GM18505 (cell line): ENCODE measurements around the gene SMIM12.
A peak's percentile ranks its signal among the peaks of the same experiment; 100 is the strongest.

Experiments
- ATAC-seq: cut with Tn5 transposase; IDR thresholded peaks from one replicate; pipeline ENCODE4 v1.9.1; 2021; ENCODE audit not compliant: unreplicated experiment
- POLR2A ChIP-seq: IDR thresholded peaks from 4 replicates; pipeline ENCODE4 v1.6.1; 2011; ENCODE audit warnings: borderline replicate concordance; ENCODE audit not compliant: insufficient read depth, insufficient read length; ENCODE audit errors: extremely low read depth

Gene SMIM12

DNA sequence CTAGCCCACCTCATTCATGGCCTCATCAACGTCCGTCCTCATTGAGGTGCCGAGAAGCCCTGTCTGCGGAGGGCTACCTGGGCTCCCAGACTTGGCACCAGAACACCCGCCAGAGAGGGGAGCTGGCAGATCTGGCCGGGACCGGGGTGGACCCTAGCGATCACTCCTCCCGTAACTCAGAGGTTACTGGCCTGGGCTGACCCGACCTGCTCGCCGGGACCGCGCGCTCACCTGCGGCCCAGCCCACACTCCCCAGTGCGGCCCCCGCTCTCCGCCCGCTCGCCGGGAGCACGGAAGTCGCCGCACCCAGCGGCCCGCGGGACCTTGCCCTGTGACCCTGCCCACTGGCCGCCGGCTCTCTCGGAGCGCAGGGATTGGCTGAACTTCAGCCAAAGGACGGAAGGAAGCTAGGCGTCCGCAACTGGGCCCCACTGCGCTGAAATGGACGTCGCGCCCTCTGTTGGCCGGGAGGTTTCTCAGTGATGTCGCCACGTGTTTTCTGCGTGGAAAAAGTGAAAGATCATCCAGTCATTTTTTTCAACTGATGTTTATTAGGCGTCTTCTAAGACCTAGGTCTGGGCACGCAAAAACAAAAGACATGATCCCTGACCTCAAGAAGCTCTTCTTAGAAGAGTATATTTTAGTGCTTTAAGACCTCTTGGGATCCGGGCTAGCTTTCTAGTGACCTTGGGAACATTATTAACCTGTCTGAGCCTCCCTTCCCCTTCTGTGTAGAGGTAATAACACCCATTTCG is at the start of gene SMIM12:
SMIM12 (minus strand) TSS at position 304 of the 755 bp plus-strand sequence. CDS start 3,772 bp downstream, outside the sequence.
- ATAC-seq, result peak; percentile 89
- peak; percentile 98 for TF ChIP-seq POLR2A

- TF ChIP-seq POLR2A, result no peak
- ATAC-seq, result no peak
Observed at GRCh38 chr1:34908369-34908768, 48.8 kb upstream of the SMIM12 start.

- no peak for TF ChIP-seq POLR2A
- ATAC-seq, result no peak
Observed at GRCh38 chr1:34907487-34908090, 48.0 kb upstream of the SMIM12 start.

DNA sequence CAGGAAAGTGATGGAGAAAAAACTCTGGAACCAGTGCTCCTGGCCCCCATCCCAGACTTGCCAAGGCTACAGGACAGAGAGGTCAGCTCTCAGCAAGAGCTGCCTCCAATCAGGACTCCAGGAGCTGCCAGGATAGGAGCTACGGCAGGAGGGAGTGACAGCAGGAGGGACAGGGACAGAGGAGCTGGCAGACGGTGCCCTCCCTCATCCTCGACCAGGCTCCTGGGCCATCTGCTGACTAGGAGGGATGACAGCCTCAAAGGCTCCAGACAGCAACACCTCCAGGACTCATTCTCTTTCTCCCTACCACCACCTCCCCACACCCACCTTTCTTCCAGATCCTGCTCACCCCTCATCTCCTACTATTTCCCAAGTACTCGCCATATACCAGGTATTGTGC is 47.2 kb upstream of the SMIM12 start:
- no peak for TF ChIP-seq POLR2A

DNA sequence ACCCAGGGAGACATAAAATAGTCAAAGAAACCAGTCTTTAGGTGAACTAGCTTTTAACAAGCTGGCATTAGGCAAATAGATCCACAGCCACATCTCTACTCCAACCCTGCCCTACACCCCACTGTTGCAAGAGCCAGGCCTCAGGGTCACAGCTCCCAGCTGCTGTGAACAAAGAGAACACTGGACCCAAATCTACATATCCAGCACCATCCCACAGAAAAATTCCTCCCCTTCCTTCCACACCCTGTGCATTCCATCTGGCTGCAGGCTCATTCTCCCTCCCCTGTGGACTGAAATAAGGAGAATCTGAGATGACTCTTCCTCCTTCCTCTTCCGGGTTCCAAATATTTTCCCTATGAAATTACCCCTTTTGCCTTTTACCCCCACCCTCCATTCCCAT is 46.7 kb upstream of the SMIM12 start:
- TF ChIP-seq POLR2A, result no peak
- ATAC-seq, result no peak

More for the DNA sequence above, 47.2 kb upstream of the SMIM12 start:
- ATAC-seq, result no peak

DNA sequence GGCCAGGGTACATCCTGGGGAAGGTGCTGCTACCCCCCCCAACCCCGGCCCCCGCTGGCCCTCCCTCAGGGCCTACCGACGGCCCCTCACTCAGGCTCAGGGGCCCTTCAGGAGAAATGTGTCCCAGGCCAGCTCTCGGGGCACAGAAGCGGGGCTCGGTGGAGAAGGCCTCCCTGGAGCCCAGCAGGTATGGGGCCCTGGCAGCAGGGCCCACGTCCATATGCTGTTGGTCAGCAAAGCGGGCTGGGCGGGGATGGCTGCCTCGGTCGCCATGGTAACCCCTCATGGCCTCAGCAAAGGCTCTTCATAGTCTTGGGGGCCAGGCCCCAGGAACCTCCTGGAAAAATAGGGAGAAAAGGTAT is 45.5 kb upstream of the SMIM12 start:
- no peak for TF ChIP-seq POLR2A
- ATAC-seq, result no peak

DNA sequence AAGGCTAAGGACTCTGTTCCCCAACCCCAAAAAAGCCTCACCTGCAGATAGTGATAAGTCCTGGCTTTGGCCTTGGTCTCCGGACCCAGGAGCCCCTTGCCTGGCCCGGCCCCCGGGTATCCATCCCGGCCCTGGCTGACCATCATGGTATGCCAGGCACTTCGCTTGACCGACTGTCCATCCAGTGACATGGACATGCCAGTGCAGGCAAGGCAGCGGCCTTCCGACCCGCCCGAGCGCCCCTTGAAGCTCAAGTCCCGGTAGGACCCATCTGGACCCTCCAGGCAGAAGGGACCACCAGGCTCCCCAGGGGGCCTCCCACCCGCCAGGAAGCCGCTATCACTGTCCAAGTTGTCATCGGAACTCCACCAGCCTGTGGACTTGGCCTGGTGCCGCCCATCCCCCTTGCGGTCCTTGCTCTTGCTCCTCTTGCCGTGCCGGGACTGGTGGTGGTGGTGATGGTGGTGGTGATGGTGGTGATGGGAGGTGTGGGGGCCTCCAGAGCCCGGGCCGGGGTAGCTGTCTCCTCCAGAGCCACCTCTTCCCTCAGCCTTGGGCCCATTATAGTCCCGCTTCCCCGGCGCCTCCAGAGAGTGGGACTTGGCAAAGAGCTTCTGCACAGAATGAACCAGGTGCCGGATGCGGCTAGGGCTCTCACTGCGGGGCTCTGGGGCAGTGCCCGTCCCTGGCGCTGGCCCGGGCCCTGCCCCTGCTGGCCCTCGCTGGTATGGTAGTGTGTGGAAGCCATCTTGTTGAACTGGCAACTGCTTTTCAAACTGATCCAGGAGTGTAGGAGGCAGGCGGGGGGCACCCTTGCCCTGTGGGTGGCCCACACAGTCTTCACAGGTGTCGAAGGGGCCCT is 44.9 kb upstream of the SMIM12 start:
- ATAC-seq, result no peak
- TF ChIP-seq POLR2A, result no peak

DNA sequence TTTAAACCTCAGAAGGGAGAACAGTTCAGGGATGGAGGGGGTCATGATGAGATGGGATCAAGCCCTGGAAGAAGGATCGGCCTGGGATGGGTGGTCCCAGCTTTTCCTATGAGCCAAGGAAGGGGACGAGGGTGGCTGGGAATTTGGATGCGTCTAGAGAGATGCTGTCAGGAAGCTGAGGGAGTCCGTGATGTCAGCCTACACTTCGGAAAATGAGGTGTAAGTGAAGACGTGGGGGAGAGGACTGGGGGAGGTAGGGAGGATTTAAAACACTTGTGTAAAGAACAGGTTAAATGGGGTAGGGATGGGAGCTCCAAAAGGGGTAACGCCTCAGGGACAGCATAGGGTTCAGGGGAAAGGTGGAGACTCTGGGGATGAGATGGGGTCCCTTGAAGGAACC is 42.4 kb upstream of the SMIM12 start:
- ATAC-seq, result no peak

GRCh38 chr1:34900775-34901502 is 41.4 kb upstream of the SMIM12 start:
- ATAC-seq, result no peak
- TF ChIP-seq POLR2A, result no peak

More for the DNA sequence above, 42.4 kb upstream of the SMIM12 start:
- TF ChIP-seq POLR2A, result no peak

DNA sequence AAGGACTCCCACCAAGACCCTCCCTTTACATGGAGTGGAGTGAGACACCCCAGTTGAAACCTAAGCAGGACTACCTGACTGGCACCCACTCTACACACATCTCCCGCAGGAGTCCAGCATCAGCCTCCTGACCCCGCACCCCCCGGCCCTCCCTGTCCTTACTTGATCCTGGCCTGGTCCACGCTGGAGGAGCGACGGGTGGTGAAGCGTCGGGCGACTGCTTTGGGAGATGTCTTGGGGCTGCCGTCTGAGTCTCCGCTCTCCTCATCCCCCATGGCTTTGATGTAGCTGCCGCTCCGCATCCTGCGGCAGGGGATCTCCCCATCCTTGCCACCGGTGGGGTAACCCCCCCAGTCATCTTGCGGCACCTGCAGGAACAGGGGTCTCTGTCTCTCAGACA is 40.4 kb upstream of the SMIM12 start:
- ATAC-seq, result no peak
- no peak for TF ChIP-seq POLR2A

DNA sequence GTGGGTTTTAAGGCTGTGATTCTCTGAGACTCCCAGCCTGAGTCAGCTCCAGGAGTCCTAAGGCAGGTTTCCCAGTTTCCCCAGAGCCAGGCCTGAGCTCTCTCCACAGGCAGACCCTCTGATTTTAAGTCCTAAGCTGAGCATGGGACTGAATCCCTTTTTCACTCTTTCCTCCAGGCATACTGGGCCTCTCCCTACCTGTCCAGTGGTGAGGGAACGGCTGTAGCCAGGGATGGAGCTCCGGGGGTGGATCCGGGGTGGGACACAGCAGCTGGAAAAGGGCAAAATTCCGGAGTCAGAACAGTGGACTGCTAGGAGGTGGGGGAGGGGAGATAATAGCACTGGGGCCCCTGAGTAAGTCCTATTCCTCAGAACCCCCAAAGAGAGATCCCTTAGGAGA is 39.9 kb upstream of the SMIM12 start:
- TF ChIP-seq POLR2A, result no peak
- ATAC-seq, result no peak

DNA sequence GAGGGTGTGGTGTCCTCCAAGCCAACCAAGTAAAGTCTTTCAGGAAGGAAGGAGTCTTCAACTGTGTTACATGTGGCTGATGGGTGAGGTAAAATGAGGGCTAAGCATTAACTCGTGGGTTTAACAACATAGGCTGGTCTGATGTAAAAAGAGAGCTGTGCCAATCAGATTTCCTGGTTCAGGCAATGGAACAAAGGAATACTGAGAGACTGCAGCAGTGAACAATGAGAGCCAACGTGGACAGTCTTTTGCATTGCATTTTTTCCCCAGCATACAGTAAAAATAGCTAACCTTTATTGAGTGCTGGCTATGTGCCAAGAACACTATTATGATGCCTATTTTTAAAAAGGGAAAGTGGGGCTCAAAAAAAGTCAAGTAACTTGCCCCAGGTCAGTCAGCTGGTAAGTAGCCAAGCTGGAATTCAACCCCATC is 38.8 kb upstream of the SMIM12 start:
- ATAC-seq, result no peak
- TF ChIP-seq POLR2A, result no peak

GRCh38 chr1:34896612-34897011 is 37.1 kb upstream of the SMIM12 start:
- no peak for TF ChIP-seq POLR2A
- ATAC-seq, result no peak

- no peak for ATAC-seq
- TF ChIP-seq POLR2A, result no peak
Observed at GRCh38 chr1:34889705-34890104, 30.2 kb upstream of the SMIM12 start.

DNA sequence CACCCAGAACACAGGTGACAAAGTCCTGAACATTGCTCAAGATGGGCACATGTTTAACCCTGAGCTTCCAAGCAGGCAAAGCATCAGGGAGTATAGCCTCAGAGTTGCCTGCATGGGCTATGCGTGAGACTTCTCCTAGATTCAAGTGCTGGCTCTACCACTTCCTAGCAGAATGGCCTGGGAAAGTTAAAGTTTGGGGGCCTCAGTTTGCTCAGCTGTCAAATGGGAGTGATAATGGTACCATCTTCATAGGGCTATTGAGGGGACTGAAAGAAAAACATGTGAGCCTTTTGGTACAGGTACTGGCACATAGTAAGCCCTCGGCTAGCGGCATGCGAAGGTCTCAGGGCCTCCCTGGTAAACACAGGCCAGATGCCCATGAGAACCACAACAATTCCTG is 28.0 kb upstream of the SMIM12 start:
- no peak for ATAC-seq
- TF ChIP-seq POLR2A, result no peak
